K562 (cell line): ENCODE results near the gene MGP. TPM values are rescaled to one million over a fixed set of nuclear protein-coding genes. Genes with fewer than 3 reads are reported as not detected.
A peak's percentile ranks its signal among the peaks of the same experiment; 100 is the strongest.

Experiments used
- HSF4 ChIP-seq: fragments of 250-450 bp; sonication (Bioruptor Pico); IDR thresholded peaks from 2 replicates; pipeline ENCODE4 v2.1.2; 2022; ENCODE audit warnings: mild to moderate bottlenecking, moderate library complexity, borderline replicate concordance
- ILF3 ChIP-seq: fragments of 450-650 bp; IDR thresholded peaks from 2 replicates; pipeline ENCODE4 v1.6.1; 2018; ENCODE audit warnings: antibody characterized with exemption, mild to moderate bottlenecking, moderate library complexity, borderline replicate concordance
- MAZ ChIP-seq, 2 experiments: fragments of 450-650 bp in 1 of 2; sonication (generic) in 1 of 2; formaldehyde crosslinking; IDR thresholded peaks in 1 of 2; conservative IDR thresholded peaks in 1 of 2; 2 replicates each; pipeline versions ENCODE4 v1.4.0 to v1.5.0; 2020; ENCODE audit warnings: mild to moderate bottlenecking in 1 of 2, missing genetic modification reagents in 1 of 2
- NFXL1 ChIP-seq: fragments of 450-650 bp; formaldehyde crosslinking; IDR thresholded peaks from 2 replicates; pipeline ENCODE4 v1.4.0; 2021; ENCODE audit warnings: mild to moderate bottlenecking
- PBX2 ChIP-seq, 2 experiments: IDR thresholded peaks in 1 of 2; conservative IDR thresholded peaks in 1 of 2; 2 replicates each; pipeline ENCODE4 v1.6.1; 2016; ENCODE audit warnings: low read depth in 2 of 2, mild to moderate bottlenecking in 1 of 2, missing compliant biosample characterization in 1 of 2, missing genetic modification characterization in 1 of 2, moderate library complexity in 1 of 2
- TAF9B ChIP-seq: fragments of 450-650 bp; IDR thresholded peaks from 2 replicates; pipeline ENCODE4 v1.6.1; 2018; ENCODE audit warnings: mild to moderate bottlenecking; ENCODE audit not compliant: partially characterized antibody
- ZNF395 ChIP-seq: fragments of 200-800 bp; sonication (Bioruptor generic); IDR thresholded peaks from 2 replicates; pipeline ENCODE4 v1.6.1; 2017; ENCODE audit warnings: missing genetic modification characterization, missing compliant biosample characterization
- polyA plus RNA-seq, 8 experiments: library from polyadenylated mRNA; depleted of rRNA in 4 of 8; stranded (reverse) in 5 of 8; unstranded in 3 of 8; fragments of >200 nt; fragmentation: Nextera tagmentation in 2 of 8; fragmentation: Illumina TruSeq in 1 of 8; extraction: Ambion mirVana in 2 of 8; extraction: Trizol in 1 of 8; gene quantifications; 2 replicates each; pipeline versions ENCODE4 v1.2.1 to v1.2.3, GENCODE V29; 2011 to 2014; ENCODE audit warnings: inconsistent platforms in 1 of 8, missing spikeins in 1 of 8
- total RNA-seq, 7 experiments: library from RNA; depleted of rRNA in 6 of 7; stranded (reverse); fragments of >200 nt in 6 of 7; fragmentation: Illumina TruSeq in 2 of 7; extraction: Trizol in 2 of 7; gene quantifications; 2 replicates each; pipeline versions ENCODE4 v1.2.1 to v1.2.3, GENCODE V29; 2011 to 2021; ENCODE audit warnings: low replicate concordance in 1 of 7
- TF ChIP-seq, protein P1 (sequence below): sonication (generic); formaldehyde crosslinking; IDR thresholded peaks from 2 replicates; pipeline ENCODE4 v1.8.1; 2023; ENCODE audit warnings: missing genetic modification reagents, mild to moderate bottlenecking, borderline replicate concordance
- TF ChIP-seq, protein P2 (sequence below): fragments of 250-450 bp; sonication (Bioruptor Pico); IDR thresholded peaks from 2 replicates; pipeline ENCODE4 v1.4.0; 2020

MGP gene
- total and polyA plus RNA-seq, 9 of the 15 experiments (the other 6 are each of a cell fraction or from before 2014, with no cell fraction given) = 1.2 TPM; not detected in 8

DNA sequence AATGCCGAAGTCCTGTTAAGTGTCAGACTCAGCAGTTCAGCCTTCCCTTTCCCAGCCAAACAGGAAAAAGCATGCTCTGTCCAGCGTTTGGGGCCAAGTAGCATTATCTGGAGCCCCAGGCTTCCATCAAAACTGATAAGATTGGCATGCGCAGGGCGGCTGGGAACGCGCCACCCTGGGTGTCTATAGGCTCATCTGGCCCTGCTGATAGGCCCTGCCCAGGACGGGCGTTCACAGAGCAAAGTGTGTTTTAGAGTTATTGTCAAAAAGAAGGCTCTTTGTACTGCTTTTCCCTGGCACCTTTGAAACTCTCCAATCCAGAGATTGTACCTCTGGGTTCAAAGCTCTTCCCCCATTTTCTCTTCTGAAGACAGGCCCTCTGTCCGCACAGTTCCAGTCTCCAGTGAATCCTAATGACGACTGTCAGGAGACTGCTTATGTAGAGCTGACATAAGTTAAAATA, 42.2 kb downstream of the MGP start, which contains the start of gene ART4 (continued):
- TF ChIP-seq, protein P1, sequence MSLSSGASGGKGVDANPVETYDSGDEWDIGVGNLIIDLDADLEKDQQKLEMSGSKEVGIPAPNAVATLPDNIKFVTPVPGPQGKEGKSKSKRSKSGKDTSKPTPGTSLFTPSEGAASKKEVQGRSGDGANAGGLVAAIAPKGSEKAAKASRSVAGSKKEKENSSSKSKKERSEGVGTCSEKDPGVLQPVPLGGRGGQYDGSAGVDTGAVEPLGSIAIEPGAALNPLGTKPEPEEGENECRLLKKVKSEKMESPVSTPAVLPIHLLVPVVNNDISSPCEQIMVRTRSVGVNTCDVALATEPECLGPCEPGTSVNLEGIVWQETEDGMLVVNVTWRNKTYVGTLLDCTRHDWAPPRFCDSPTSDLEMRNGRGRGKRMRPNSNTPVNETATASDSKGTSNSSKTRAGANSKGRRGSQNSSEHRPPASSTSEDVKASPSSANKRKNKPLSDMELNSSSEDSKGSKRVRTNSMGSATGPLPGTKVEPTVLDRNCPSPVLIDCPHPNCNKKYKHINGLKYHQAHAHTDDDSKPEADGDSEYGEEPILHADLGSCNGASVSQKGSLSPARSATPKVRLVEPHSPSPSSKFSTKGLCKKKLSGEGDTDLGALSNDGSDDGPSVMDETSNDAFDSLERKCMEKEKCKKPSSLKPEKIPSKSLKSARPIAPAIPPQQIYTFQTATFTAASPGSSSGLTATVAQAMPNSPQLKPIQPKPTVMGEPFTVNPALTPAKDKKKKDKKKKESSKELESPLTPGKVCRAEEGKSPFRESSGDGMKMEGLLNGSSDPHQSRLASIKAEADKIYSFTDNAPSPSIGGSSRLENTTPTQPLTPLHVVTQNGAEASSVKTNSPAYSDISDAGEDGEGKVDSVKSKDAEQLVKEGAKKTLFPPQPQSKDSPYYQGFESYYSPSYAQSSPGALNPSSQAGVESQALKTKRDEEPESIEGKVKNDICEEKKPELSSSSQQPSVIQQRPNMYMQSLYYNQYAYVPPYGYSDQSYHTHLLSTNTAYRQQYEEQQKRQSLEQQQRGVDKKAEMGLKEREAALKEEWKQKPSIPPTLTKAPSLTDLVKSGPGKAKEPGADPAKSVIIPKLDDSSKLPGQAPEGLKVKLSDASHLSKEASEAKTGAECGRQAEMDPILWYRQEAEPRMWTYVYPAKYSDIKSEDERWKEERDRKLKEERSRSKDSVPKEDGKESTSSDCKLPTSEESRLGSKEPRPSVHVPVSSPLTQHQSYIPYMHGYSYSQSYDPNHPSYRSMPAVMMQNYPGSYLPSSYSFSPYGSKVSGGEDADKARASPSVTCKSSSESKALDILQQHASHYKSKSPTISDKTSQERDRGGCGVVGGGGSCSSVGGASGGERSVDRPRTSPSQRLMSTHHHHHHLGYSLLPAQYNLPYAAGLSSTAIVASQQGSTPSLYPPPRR (CRISPR knock-in tag) = no peak
- TF ChIP-seq, protein P2, sequence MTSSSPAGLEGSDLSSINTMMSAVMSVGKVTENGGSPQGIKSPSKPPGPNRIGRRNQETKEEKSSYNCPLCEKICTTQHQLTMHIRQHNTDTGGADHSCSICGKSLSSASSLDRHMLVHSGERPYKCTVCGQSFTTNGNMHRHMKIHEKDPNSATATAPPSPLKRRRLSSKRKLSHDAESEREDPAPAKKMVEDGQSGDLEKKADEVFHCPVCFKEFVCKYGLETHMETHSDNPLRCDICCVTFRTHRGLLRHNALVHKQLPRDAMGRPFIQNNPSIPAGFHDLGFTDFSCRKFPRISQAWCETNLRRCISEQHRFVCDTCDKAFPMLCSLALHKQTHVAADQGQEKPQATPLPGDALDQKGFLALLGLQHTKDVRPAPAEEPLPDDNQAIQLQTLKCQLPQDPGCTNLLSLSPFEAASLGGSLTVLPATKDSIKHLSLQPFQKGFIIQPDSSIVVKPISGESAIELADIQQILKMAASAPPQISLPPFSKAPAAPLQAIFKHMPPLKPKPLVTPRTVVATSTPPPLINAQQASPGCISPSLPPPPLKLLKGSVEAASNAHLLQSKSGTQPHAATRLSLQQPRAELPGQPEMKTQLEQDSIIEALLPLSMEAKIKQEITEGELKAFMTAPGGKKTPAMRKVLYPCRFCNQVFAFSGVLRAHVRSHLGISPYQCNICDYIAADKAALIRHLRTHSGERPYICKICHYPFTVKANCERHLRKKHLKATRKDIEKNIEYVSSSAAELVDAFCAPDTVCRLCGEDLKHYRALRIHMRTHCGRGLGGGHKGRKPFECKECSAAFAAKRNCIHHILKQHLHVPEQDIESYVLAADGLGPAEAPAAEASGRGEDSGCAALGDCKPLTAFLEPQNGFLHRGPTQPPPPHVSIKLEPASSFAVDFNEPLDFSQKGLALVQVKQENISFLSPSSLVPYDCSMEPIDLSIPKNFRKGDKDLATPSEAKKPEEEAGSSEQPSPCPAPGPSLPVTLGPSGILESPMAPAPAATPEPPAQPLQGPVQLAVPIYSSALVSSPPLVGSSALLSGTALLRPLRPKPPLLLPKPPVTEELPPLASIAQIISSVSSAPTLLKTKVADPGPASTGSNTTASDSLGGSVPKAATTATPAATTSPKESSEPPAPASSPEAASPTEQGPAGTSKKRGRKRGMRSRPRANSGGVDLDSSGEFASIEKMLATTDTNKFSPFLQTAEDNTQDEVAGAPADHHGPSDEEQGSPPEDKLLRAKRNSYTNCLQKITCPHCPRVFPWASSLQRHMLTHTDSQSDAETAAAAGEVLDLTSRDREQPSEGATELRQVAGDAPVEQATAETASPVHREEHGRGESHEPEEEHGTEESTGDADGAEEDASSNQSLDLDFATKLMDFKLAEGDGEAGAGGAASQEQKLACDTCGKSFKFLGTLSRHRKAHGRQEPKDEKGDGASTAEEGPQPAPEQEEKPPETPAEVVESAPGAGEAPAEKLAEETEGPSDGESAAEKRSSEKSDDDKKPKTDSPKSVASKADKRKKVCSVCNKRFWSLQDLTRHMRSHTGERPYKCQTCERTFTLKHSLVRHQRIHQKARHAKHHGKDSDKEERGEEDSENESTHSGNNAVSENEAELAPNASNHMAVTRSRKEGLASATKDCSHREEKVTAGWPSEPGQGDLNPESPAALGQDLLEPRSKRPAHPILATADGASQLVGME (CRISPR knock-in tag) = no peak
- TF ChIP-seq MAZ (CRISPR knock-in tag; conservative IDR thresholded peaks at IDR 0.05 in 1 of 2, IDR thresholded peaks at IDR 0.05 in 1 of 2) (no peak), ZNF395 (no peak), TAF9B (no peak), NFXL1 (no peak), HSF4 (CRISPR knock-in tag) (no peak), PBX2 (CRISPR knock-in tag; IDR thresholded peaks at IDR 0.05; ENCODE audit: low read depth) (no peak), PBX2 (tag; conservative IDR thresholded peaks at IDR 0.05; ENCODE audit: low read depth) (0 out of 2 replicates have a peak, but pooled peaks have one; percentile 15), ILF3 (no peak)
